Thyroid gland (tissue), 4 donors: Measurements from ENCODE around the gene PNPLA1. TPM values are rescaled to one million over a fixed set of nuclear protein-coding genes. Genes with fewer than 3 reads are reported as not detected.

Source experiments
- DNase-seq, 2 donors: peaks; one replicate each; pipeline ENCODE4 v3.0.0-alpha.2; 2019
- H3K27ac ChIP-seq, 3 donors: fragments of 200-600 bp; sonication (generic); 1 replicate in 2 of 3; 2 replicates in 1 of 3; pipeline ENCODE4 v1.5.1; 2016 to 2019; ENCODE audit warnings: mild to moderate bottlenecking in 1 of 3, moderate library complexity in 1 of 3
- H3K27me3 ChIP-seq: fragments of 200-600 bp; sonication (generic); one replicate; pipeline ENCODE4 v1.5.1; 2019
- H3K36me3 ChIP-seq, 2 donors: fragments of 200-600 bp; sonication (generic); one replicate each; pipeline ENCODE4 v1.5.1; 2016 to 2019
- H3K4me1 ChIP-seq, 2 donors: fragments of 200-600 bp; sonication (generic); one replicate each; pipeline ENCODE4 v1.5.1; 2017 to 2019
- H3K4me3 ChIP-seq, 3 donors: fragments of 200-600 bp; sonication (generic); replicated peaks in 1 of 3; 1 replicate in 2 of 3; 2 replicates in 1 of 3; pipeline ENCODE4 v1.5.1; 2016; ENCODE audit warnings: mild to moderate bottlenecking in 1 of 3
- H3K9me3 ChIP-seq: fragments of 200-600 bp; sonication (generic); one replicate; pipeline ENCODE4 v1.5.1; 2017
- CTCF ChIP-seq, 6 experiments: fragments of 200-600 bp in 3 of 6; fragments of 450-650 bp in 3 of 6; sonication (generic) in 3 of 6; IDR thresholded peaks; one replicate each; pipeline ENCODE4 v1.5.1; 2016 to 2019; ENCODE audit warnings: antibody characterized with exemption in 6 of 6, mild to moderate bottlenecking in 2 of 6, inconsistent platforms in 1 of 6, moderate library complexity in 1 of 6
- POLR2A ChIP-seq, 2 donors: fragments of 450-650 bp; IDR thresholded peaks; one replicate each; pipeline ENCODE4 v1.6.1; 2017; ENCODE audit warnings: antibody characterized with exemption in 2 of 2, mild to moderate bottlenecking in 2 of 2, moderate library complexity in 1 of 2
- WGBS, 2 donors: methylation state at CpG; one replicate each; pipeline ENCODE4 v1.1.5; 2017; 5-methylcytosine and 5-hydroxymethylcytosine counted together
- intact Hi-C: fragments of 100-400 bp; cut with DNase I; formaldehyde crosslinking; loops from one replicate; pipeline ENCODE4 v1.15.1; 2023
- total RNA-seq, 4 donors: library from RNA; depleted of rRNA; stranded (reverse); fragments of >200 nt; gene quantifications; one replicate each; pipeline ENCODE4 v1.2.3, GENCODE V29; 2016

The PNPLA1 gene
- total RNA-seq, 4 donors from 2014 or later, result 0.11 TPM; not detected in 3

DNA sequence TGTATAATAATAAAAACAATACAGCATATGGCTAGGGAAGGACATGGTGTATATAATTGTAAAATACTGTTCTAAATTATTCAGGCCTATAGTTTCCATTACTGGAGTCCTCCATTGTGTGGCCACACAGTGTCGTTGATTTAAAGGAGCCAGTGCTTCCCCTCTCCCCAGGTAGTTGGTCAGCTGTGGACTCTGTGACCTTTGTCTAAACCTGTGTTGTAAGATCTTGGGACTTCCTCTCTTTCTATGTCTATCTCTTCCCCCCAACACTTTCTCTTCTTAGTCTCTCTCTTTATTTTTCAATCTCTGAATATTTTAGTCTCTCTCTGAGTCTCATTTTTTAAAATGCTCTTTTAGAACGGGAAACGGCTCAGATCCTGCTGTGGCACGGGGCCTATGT, 37.7 kb upstream of the PNPLA1 start:
- no peaks in the 10 kb centered on the region for H3K27me3 ChIP-seq
- no peak for TF ChIP-seq POLR2A (IDR thresholded peaks at IDR 0.05)
- TF ChIP-seq CTCF (IDR thresholded peaks at IDR 0.05), result no peak
- no peaks in the 10 kb centered on the region for H3K9me3 ChIP-seq
- intact Hi-C loops, result no loop called here
- WGBS, 2 donors, result 82 to 84% methylated on average over 4 of the region's 4 CpGs
- no peaks in the 10 kb centered on the region for H3K4me1 ChIP-seq
- no peak overlapping the region for H3K27ac ChIP-seq
- no peak overlapping the region for H3K4me3 ChIP-seq
- no peak for DNase-seq
- H3K36me3 ChIP-seq, result peaks cover 25 to 42% of the 10 kb centered on the region in 2 donors

- intact Hi-C loops, result no loop called here
- TF ChIP-seq POLR2A (IDR thresholded peaks at IDR 0.05) (no peak), CTCF (IDR thresholded peaks at IDR 0.05) (no peak)
- Histone ChIP-seq H3K4me1 (no peaks in the 10 kb centered on the region), H3K27me3 (no peaks in the 10 kb centered on the region), H3K9me3 (no peaks in the 10 kb centered on the region), H3K36me3 (peaks cover 9 to 21% of the 10 kb centered on the region in 2 donors), H3K27ac (no peak overlapping the region), H3K4me3 (no peak overlapping the region)
- DNase-seq, result peak; percentile 21 to 48
- 23 to 74% methylated on average over 3 of the region's 3 CpGs for WGBS, 2 donors
Measured at GRCh38 chr6:36235309-36235708, 34.6 kb upstream of the PNPLA1 start.

GRCh38 chr6:36235862-36236261, 34.0 kb upstream of the PNPLA1 start:
- intact Hi-C loops, result no loop called here
- H3K27ac ChIP-seq, result no peak overlapping the region
- DNase-seq, result no peak
- WGBS, 2 donors, result 93 to 96% methylated on average over 9 to 17 of the region's 17 CpGs
- H3K4me1 ChIP-seq, result no peaks in the 10 kb centered on the region
- TF ChIP-seq POLR2A (IDR thresholded peaks at IDR 0.05) (no peak), CTCF (IDR thresholded peaks at IDR 0.05) (no peak)
- no peak overlapping the region for H3K4me3 ChIP-seq
- H3K36me3 ChIP-seq, result peaks cover 4 to 15% of the 10 kb centered on the region in 2 donors
- no peaks in the 10 kb centered on the region for H3K27me3 ChIP-seq
- H3K9me3 ChIP-seq, result no peaks in the 10 kb centered on the region

DNA sequence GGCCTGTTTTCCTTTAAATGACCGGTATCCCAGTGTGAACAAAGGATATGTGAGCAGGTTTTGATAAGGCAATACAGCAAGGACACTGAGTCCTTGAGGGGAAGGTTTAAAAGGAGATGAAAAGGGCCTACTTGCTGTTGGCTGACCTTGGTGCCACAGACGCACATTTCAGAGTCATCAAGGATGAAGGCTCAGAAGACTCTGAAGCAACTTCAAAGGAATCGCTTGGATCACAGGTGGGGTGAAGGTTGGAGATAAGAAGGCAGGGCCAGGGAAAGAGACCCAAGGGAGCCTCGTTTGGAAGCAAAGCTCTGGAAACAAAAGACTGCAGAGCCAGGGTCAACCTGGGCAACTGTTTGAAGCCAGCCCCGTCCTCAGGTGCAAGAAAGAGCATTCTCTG, 30.1 kb upstream of the PNPLA1 start:
- intact Hi-C loops, result no loop called here
- TF ChIP-seq POLR2A (IDR thresholded peaks at IDR 0.05) (no peak), CTCF (IDR thresholded peaks at IDR 0.05) (no peak)
- H3K4me1 ChIP-seq, result no peaks in the 10 kb centered on the region

DNA sequence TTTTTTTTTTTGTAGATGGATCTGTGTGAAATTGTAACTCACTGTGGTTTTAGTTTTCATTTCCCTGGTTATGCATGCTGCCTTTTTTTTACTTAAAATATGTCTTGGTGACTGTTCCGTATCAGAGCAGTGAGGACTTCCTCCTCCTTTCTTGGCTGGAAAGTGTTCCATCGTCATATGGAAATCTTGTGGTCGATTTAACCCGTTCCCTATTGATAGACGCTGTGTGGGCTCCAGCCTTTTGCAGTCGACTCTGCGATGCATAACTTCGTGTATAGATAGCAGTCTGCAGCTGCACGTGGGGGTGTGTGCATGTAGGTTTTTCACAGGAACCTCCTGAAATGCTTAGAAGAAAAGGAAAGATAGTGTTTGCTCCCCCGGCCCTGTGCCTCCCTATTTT, 28.1 kb upstream of the PNPLA1 start:
- Histone ChIP-seq H3K27ac (no peak overlapping the region), H3K27me3 (no peaks in the 10 kb centered on the region), H3K4me3 (no peak overlapping the region), H3K9me3 (no peaks in the 10 kb centered on the region), H3K4me1 (no peaks in the 10 kb centered on the region), H3K36me3 (no peaks in the 10 kb centered on the region)
- WGBS, 2 donors, result 64 to 69% methylated on average over 10 of the region's 10 CpGs
- no peak for DNase-seq
- TF ChIP-seq CTCF (IDR thresholded peaks at IDR 0.05), result no peak
- TF ChIP-seq POLR2A (IDR thresholded peaks at IDR 0.05), result no peak
- intact Hi-C loops, result no loop called here

More for the DNA sequence above, 30.1 kb upstream of the PNPLA1 start:
- Histone ChIP-seq H3K27me3 (no peaks in the 10 kb centered on the region), H3K36me3 (no peaks in the 10 kb centered on the region), H3K4me3 (no peak overlapping the region), H3K9me3 (no peaks in the 10 kb centered on the region), H3K27ac (no peak overlapping the region)
- WGBS, 2 donors, result 74% methylated on average over 5 of the region's 5 CpGs
- DNase-seq, result no peak
